Common myeloid progenitor, CD34-positive (primary cell): ENCODE results near the gene WDTC1.

Experiments
- CTCF ChIA-PET: fragments of 350-600 bp; sonication (Branson Sonifier 250); formaldehyde crosslinking; loops from one replicate; lab custom pipeline; 2021; ENCODE audit warnings: antibody characterized with exemption; lab: Charles Lee
- POLR2A ChIA-PET: fragments of 350-600 bp; sonication (Branson Sonifier 250); formaldehyde crosslinking; loops from one replicate; lab custom pipeline; 2021; ENCODE audit warnings: antibody characterized with exemption; lab: Charles Lee
- DNase-seq, 3 donors: peaks; one replicate each; pipeline versions ENCODE4 v3.0.0 to v3.0.0-alpha.2; 2013
- H3K27ac ChIP-seq, 2 experiments: 1 replicate in 1 of 2; 2 replicates in 1 of 2; pipeline ENCODE4 v1.7.0; 2013; ENCODE audit warnings: inconsistent platforms in 2 of 2, low read length in 2 of 2, mild to moderate bottlenecking in 2 of 2, low read depth in 1 of 2, moderate library complexity in 1 of 2; ENCODE audit not compliant: severe bottlenecking in 2 of 2, insufficient read depth in 1 of 2, poor library complexity in 1 of 2
- H3K27me3 ChIP-seq, 5 experiments: replicated peaks in 2 of 5; 1 replicate in 3 of 5; 2 replicates in 2 of 5; pipeline versions ENCODE4 v1.6.1 to v1.7.0; 2013; ENCODE audit warnings: low read length in 4 of 5, mild to moderate bottlenecking in 2 of 5, moderate library complexity in 2 of 5, inconsistent platforms in 1 of 5; ENCODE audit not compliant: insufficient read depth in 5 of 5, control insufficient read depth in 4 of 5
- H3K36me3 ChIP-seq, 4 experiments: 1 replicate in 2 of 4; 2 replicates in 2 of 4; pipeline versions ENCODE4 v1.6.1 to v1.7.0; 2013; ENCODE audit warnings: low read length in 3 of 4, control low read depth in 1 of 4, mild to moderate bottlenecking in 1 of 4; ENCODE audit not compliant: control insufficient read depth in 4 of 4, insufficient read depth in 4 of 4
- H3K4me1 ChIP-seq, 4 experiments: 1 replicate in 3 of 4; 2 replicates in 1 of 4; pipeline versions ENCODE4 v1.6.1 to v1.7.1; 2013; ENCODE audit warnings: low read length in 3 of 4, mild to moderate bottlenecking in 3 of 4, control low read depth in 1 of 4, inconsistent platforms in 1 of 4, moderate library complexity in 1 of 4; ENCODE audit not compliant: control insufficient read depth in 4 of 4, insufficient read depth in 4 of 4; ENCODE audit errors: control extremely low read depth in 1 of 4
- H3K4me3 ChIP-seq, 7 experiments: 1 replicate in 4 of 7; 2 replicates in 3 of 7; pipeline versions ENCODE4 v1.5.1 to v1.7.0; 2013; ENCODE audit warnings: mild to moderate bottlenecking in 7 of 7, low read length in 6 of 7, moderate library complexity in 6 of 7, inconsistent platforms in 2 of 7, low read depth in 2 of 7, control low read depth in 1 of 7; ENCODE audit not compliant: insufficient read depth in 4 of 7, control insufficient read depth in 1 of 7; ENCODE audit errors: extremely low read depth in 1 of 7
- H3K9me3 ChIP-seq, 5 experiments: 1 replicate in 4 of 5; 2 replicates in 1 of 5; pipeline versions ENCODE4 v1.6.1 to v1.7.1; 2013; ENCODE audit warnings: low read length in 4 of 5, mild to moderate bottlenecking in 2 of 5, inconsistent platforms in 1 of 5, low read depth in 1 of 5, moderate library complexity in 1 of 5; ENCODE audit not compliant: control insufficient read depth in 4 of 5, insufficient read depth in 2 of 5; ENCODE audit errors: control extremely low read depth in 1 of 5
- WGBS: methylation state at CpG from one replicate; pipeline ENCODE4 v1.1.5; 2013; ENCODE audit not compliant: insufficient coverage; 5-methylcytosine and 5-hydroxymethylcytosine counted together

The WDTC1 gene

GRCh38 chr1:27330786-27331185, 96.4 kb downstream of the WDTC1 start:
- H3K36me3 ChIP-seq = peaks cover 10 to 80% (median 66%) of the 10 kb centered on the region in 4 experiments
- CTCF ChIA-PET = interaction anchor here (0.6 to 1.2 kb wide), 3 partner anchors 15 to 72 kb away, joined by 3 to 4 read pairs (median 3); no protein-coding TSS in a partner anchor
- no peaks in the 10 kb centered on the region for H3K27me3 ChIP-seq
- no peak for DNase-seq
- 100% methylated on average over 6 of the region's 8 CpGs for WGBS
- no peak overlapping the region for H3K4me3 ChIP-seq
- no peaks in the 10 kb centered on the region for H3K4me1 ChIP-seq
- POLR2A ChIA-PET = no interaction called here
- H3K9me3 ChIP-seq = no peaks in the 10 kb centered on the region
- no peak overlapping the region for H3K27ac ChIP-seq

GRCh38 chr1:27331426-27331825, 97.0 kb downstream of the WDTC1 start:
- POLR2A ChIA-PET = no interaction called here
- Histone ChIP-seq H3K4me1 (no peaks in the 10 kb centered on the region), H3K27me3 (no peaks in the 10 kb centered on the region), H3K9me3 (no peaks in the 10 kb centered on the region), H3K36me3 (peaks cover 10 to 83% (median 67%) of the 10 kb centered on the region in 4 experiments), H3K4me3 (no peak overlapping the region), H3K27ac (no peak overlapping the region)
- DNase-seq = no peak
- CTCF ChIA-PET = interaction anchor here (1.7 to 4.3 kb wide), 4 partner anchors 8 to 65 kb away, joined by 5 to 53 read pairs (median 22); no protein-coding TSS in a partner anchor
- 100% methylated on average over 3 of the region's 3 CpGs for WGBS

- DNase-seq = no peak
- H3K27ac ChIP-seq = no peak overlapping the region
- ChIA-PET POLR2A (interaction anchor here (0.7 to 0.9 kb wide), 2 partner anchors 10 to 59 kb away, joined by 3 read pairs; no protein-coding TSS in a partner anchor), CTCF (interaction anchor here (0.8 to 4.3 kb wide), 14 partner anchors 8 to 275 kb away, joined by 3 to 53 read pairs (median 6); partner anchors contain the start of gene SYTL1)
- no peaks in the 10 kb centered on the region for H3K4me1 ChIP-seq
- H3K4me3 ChIP-seq = no peak overlapping the region
- no peaks in the 10 kb centered on the region for H3K9me3 ChIP-seq
- H3K27me3 ChIP-seq = no peaks in the 10 kb centered on the region
- peaks cover 7 to 86% (median 67%) of the 10 kb centered on the region in 4 experiments for H3K36me3 ChIP-seq
- 100% methylated on average over 4 of the region's 5 CpGs for WGBS
These were observed 97.5 kb downstream of the WDTC1 start for GRCh38 chr1:27331922-27332321.

GRCh38 chr1:27332536-27333281, 98.3 kb downstream of the WDTC1 start:
- DNase-seq = peak in 2 of 3 donors; percentile 64
- Histone ChIP-seq H3K9me3 (no peaks in the 10 kb centered on the region), H3K27ac (no peak overlapping the region), H3K4me3 (no peak overlapping the region), H3K27me3 (no peaks in the 10 kb centered on the region), H3K36me3 (peaks cover 7 to 82% (median 63%) of the 10 kb centered on the region in 4 experiments), H3K4me1 (no peaks in the 10 kb centered on the region)
- CTCF ChIA-PET = interaction anchor here (0.7 to 4.3 kb wide), 24 partner anchors 9 to 274 kb away, joined by 3 to 53 read pairs (median 4); partner anchors contain the start of gene SYTL1
- 95% methylated on average over 9 of the region's 11 CpGs for WGBS
- POLR2A ChIA-PET = interaction anchor here (0.7 to 0.9 kb wide), 2 partner anchors 10 to 58 kb away, joined by 3 read pairs; no protein-coding TSS in a partner anchor

GRCh38 chr1:27333717-27334279, 99.4 kb downstream of the WDTC1 start:
- ChIA-PET CTCF (interaction anchor here (0.9 to 4.3 kb wide), 14 partner anchors 10 to 329 kb away, joined by 3 to 53 read pairs (median 6); no protein-coding TSS in a partner anchor), POLR2A (no interaction called here)
- H3K36me3 ChIP-seq = peaks cover 7 to 73% (median 56%) of the 10 kb centered on the region in 4 experiments
- no peak for DNase-seq
- no peaks in the 10 kb centered on the region for H3K27me3 ChIP-seq
- no peaks in the 10 kb centered on the region for H3K9me3 ChIP-seq
- peaks cover 0 to under 1% (median 0%) of the 10 kb centered on the region in 4 experiments for H3K4me1 ChIP-seq
- no peak overlapping the region for H3K27ac ChIP-seq
- 92% methylated on average over 17 of the region's 17 CpGs for WGBS
- no peak overlapping the region for H3K4me3 ChIP-seq

GRCh38 chr1:27335506-27336422, 101.3 kb downstream of the WDTC1 start:
- DNase-seq = no peak
- CTCF ChIA-PET = interaction anchor here (0.6 to 4.3 kb wide), 12 partner anchors 9 to 276 kb away, joined by 3 to 32 read pairs (median 4); partner anchors contain the start of gene MAP3K6
- Histone ChIP-seq H3K27me3 (no peaks in the 10 kb centered on the region), H3K9me3 (no peaks in the 10 kb centered on the region), H3K4me1 (peaks cover 0 to 18% (median 1%) of the 10 kb centered on the region in 4 experiments), H3K36me3 (peaks cover 5 to 62% (median 48%) of the 10 kb centered on the region in 4 experiments), H3K4me3 (no peak overlapping the region), H3K27ac (no peak overlapping the region)
- WGBS = 88% methylated on average over 10 of the region's 17 CpGs
- POLR2A ChIA-PET = no interaction called here
